Stimulated activated CD8-positive, alpha-beta memory T cell treated with anti-CD3 and anti-CD28 coated beads, Interleukin-15, amount 100 ng/mL, for 4 hours (primary cell): Measurements from ENCODE around the gene MMRN2.
"Not testable (repeated sequence)": the region's sequence is repeated elsewhere in the genome, so short reads cannot be mapped to it uniquely, and the experiment has no call there.

Experiments used
- DNase-seq, 2 donors: peaks; one replicate each; pipeline ENCODE4 v3.0.0-alpha.2; 2020; ENCODE audit warnings: low read depth in 2 of 2

Gene MMRN2

GRCh38 chr10:86957471-86958115 lies at the start of gene MMRN2:
Gene MMRN2, minus strand, starts transcription at chr10:86957615. Its CDS starts 74 bp downstream, at chr10:86957541.
- DNase-seq, result no peak

GRCh38 chr10:87007124-87007523 lies 49.7 kb upstream of the MMRN2 start:
- DNase-seq, result not testable (repeated sequence)

GRCh38 chr10:87000491-87000890 lies 43.1 kb upstream of the MMRN2 start:
- no peak for DNase-seq

- DNase-seq, result not testable (repeated sequence)
These were observed 42.5 kb upstream of the MMRN2 start for GRCh38 chr10:86999802-87000403.

GRCh38 chr10:86992929-86993328 lies 35.5 kb upstream of the MMRN2 start:
- DNase-seq, result no peak

GRCh38 chr10:86992456-86992855 lies 35.0 kb upstream of the MMRN2 start:
- DNase-seq, result no peak

GRCh38 chr10:86991362-86991761 lies 33.9 kb upstream of the MMRN2 start:
- DNase-seq, result not testable (repeated sequence)

- DNase-seq, result no peak
These were observed 31.1 kb upstream of the MMRN2 start for GRCh38 chr10:86988520-86988919.

GRCh38 chr10:86984498-86984897 lies 27.1 kb upstream of the MMRN2 start:
- not testable (repeated sequence) for DNase-seq

GRCh38 chr10:86981716-86982115 lies 24.3 kb upstream of the MMRN2 start:
- DNase-seq, result no peak

- not testable (repeated sequence) for DNase-seq
These were observed 23.6 kb upstream of the MMRN2 start for GRCh38 chr10:86981020-86981419.

GRCh38 chr10:86979977-86980448 lies 22.6 kb upstream of the MMRN2 start:
- DNase-seq, result no peak

GRCh38 chr10:86979296-86979818 lies 21.9 kb upstream of the MMRN2 start:
- DNase-seq, result no peak

- DNase-seq, result not testable (repeated sequence)
These were observed 21.0 kb upstream of the MMRN2 start for GRCh38 chr10:86978457-86978856.

- DNase-seq, result no peak
These were observed 19.1 kb upstream of the MMRN2 start for GRCh38 chr10:86976362-86977056.

GRCh38 chr10:86974484-86974883 lies 17.1 kb upstream of the MMRN2 start:
- DNase-seq, result no peak

GRCh38 chr10:86972613-86973380 lies 15.4 kb upstream of the MMRN2 start:
- DNase-seq, result no peak

- DNase-seq, result peak; percentile 70 to 80
These were observed 14.0 kb upstream of the MMRN2 start for GRCh38 chr10:86971232-86971991.

GRCh38 chr10:86970982-86971231 lies 13.5 kb upstream of the MMRN2 start:
- DNase-seq, result no peak

GRCh38 chr10:86970162-86970981 lies 13.0 kb upstream of the MMRN2 start:
- no peak for DNase-seq
